Vagina (tissue), 2 donors: ENCODE measurements around the gene EIF3B. TPM values are rescaled to one million over a fixed set of nuclear protein-coding genes. Genes with fewer than 3 reads are reported as not detected.

Source experiments
- DNase-seq, 2 donors: peaks; one replicate each; pipeline ENCODE4 v3.0.0-alpha.2; 2017; ENCODE audit errors: extremely low spot score in 2 of 2
- H3K27ac ChIP-seq: fragments of 200-600 bp; sonication (generic); one replicate; pipeline ENCODE4 v1.5.1; 2019
- H3K27me3 ChIP-seq: fragments of 200-600 bp; sonication (generic); one replicate; pipeline ENCODE4 v1.5.1; 2019
- H3K36me3 ChIP-seq, 2 donors: fragments of 200-600 bp; sonication (generic); one replicate each; pipeline ENCODE4 v1.5.1; 2017 to 2019
- H3K4me1 ChIP-seq: fragments of 200-600 bp; sonication (generic); one replicate; pipeline ENCODE4 v1.5.1; 2019
- H3K4me3 ChIP-seq, 2 donors: fragments of 200-600 bp; sonication (generic); 1 replicate in 1 of 2; 2 replicates in 1 of 2; pipeline ENCODE4 v1.5.1; 2016 to 2019
- H3K9me3 ChIP-seq: fragments of 200-600 bp; sonication (generic); one replicate; pipeline ENCODE4 v1.5.1; 2019
- CTCF ChIP-seq, 3 experiments: fragments of 450-650 bp in 2 of 3; fragments of 200-600 bp in 1 of 3; sonication (generic) in 1 of 3; IDR thresholded peaks; one replicate each; pipeline ENCODE4 v1.5.1; 2017 to 2019; ENCODE audit warnings: antibody characterized with exemption in 3 of 3, mild to moderate bottlenecking in 2 of 3, moderate library complexity in 2 of 3
- POLR2A ChIP-seq, 2 donors: fragments of 450-650 bp; IDR thresholded peaks; one replicate each; pipeline ENCODE4 v1.6.1; 2017; ENCODE audit warnings: antibody characterized with exemption in 2 of 2, mild to moderate bottlenecking in 2 of 2, moderate library complexity in 2 of 2
- POLR2AphosphoS5 ChIP-seq, 2 donors: sonication (generic); formaldehyde crosslinking; IDR thresholded peaks; one replicate each; pipeline ENCODE4 v1.9.0; 2017; ENCODE audit warnings: antibody characterized with exemption in 2 of 2, mild to moderate bottlenecking in 2 of 2, low read depth in 1 of 2; ENCODE audit not compliant: insufficient read depth in 1 of 2
- intact Hi-C: fragments of 100-400 bp; cut with DNase I; formaldehyde crosslinking; loops from one replicate; pipeline ENCODE4 v1.15.1; 2023
- total RNA-seq: library from RNA; depleted of rRNA; stranded (reverse); fragments of >200 nt; gene quantifications from one replicate; pipeline ENCODE4 v1.2.3, GENCODE V29; 2016

EIF3B gene
- total RNA-seq, 1 donor from 2014 or later, result 90.8 TPM

GRCh38 chr7:2394566-2395082 is 40.0 kb downstream of the EIF3B start:
- H3K4me1 ChIP-seq, result peaks cover 11% of the 10 kb centered on the region
- no peaks in the 10 kb centered on the region for H3K27me3 ChIP-seq
- H3K27ac ChIP-seq, result no peak overlapping the region
- H3K4me3 ChIP-seq, result no peak overlapping the region
- H3K9me3 ChIP-seq, result no peaks in the 10 kb centered on the region
- intact Hi-C loops, result no loop called here
- no peak for DNase-seq
- no peaks in the 10 kb centered on the region for H3K36me3 ChIP-seq
- no peak for TF ChIP-seq POLR2A (IDR thresholded peaks at IDR 0.05)
- TF ChIP-seq POLR2AphosphoS5 (IDR thresholded peaks at IDR 0.05; ENCODE audit: insufficient read depth in 1 of 2, low read depth in 1 of 2), result no peak

- TF ChIP-seq POLR2AphosphoS5 (IDR thresholded peaks at IDR 0.05; ENCODE audit: insufficient read depth in 1 of 2, low read depth in 1 of 2), result no peak
- TF ChIP-seq POLR2A (IDR thresholded peaks at IDR 0.05), result no peak
- TF ChIP-seq CTCF (IDR thresholded peaks at IDR 0.05), result no peak
- no peaks in the 10 kb centered on the region for H3K9me3 ChIP-seq
- no peak overlapping the region for H3K4me3 ChIP-seq
- peaks cover 18% of the 10 kb centered on the region for H3K4me1 ChIP-seq
- intact Hi-C loops, result no loop called here
- no peak overlapping the region for H3K27ac ChIP-seq
- no peaks in the 10 kb centered on the region for H3K36me3 ChIP-seq
- no peaks in the 10 kb centered on the region for H3K27me3 ChIP-seq
- no peak for DNase-seq
Observed at GRCh38 chr7:2398506-2398905, 43.9 kb downstream of the EIF3B start.

- intact Hi-C loops, result no loop called here
- Histone ChIP-seq H3K9me3 (no peaks in the 10 kb centered on the region), H3K4me1 (peaks cover 31% of the 10 kb centered on the region), H3K27me3 (no peaks in the 10 kb centered on the region), H3K36me3 (no peaks in the 10 kb centered on the region), H3K4me3 (no peak overlapping the region), H3K27ac (peak overlapping the region; percentile 60)
- DNase-seq, result peak in 1 of 2 donors; percentile 86
- TF ChIP-seq CTCF (IDR thresholded peaks at IDR 0.05) (no peak), POLR2AphosphoS5 (IDR thresholded peaks at IDR 0.05; ENCODE audit: insufficient read depth in 1 of 2, low read depth in 1 of 2) (peak; percentile 40 to 73)
Observed at GRCh38 chr7:2399848-2400587, 45.4 kb downstream of the EIF3B start.

GRCh38 chr7:2402687-2403013 is 48.0 kb downstream of the EIF3B start:
- intact Hi-C loops, result no loop called here

GRCh38 chr7:2403014-2403717 is 48.5 kb downstream of the EIF3B start, which contains the start of gene CHST12:
Gene CHST12 (plus strand): TSS chr7:2403611. CDS start chr7:2432640, 29,029 bp downstream.
- H3K4me1 ChIP-seq, result peaks cover 54% of the 10 kb centered on the region

More at GRCh38 chr7:2402687-2403013, 48.0 kb downstream of the EIF3B start:
- H3K4me3 ChIP-seq, result peak overlapping the region; percentile 77 to 92
- H3K27ac ChIP-seq, result peak overlapping the region; percentile 56
- no peak for DNase-seq
- no peaks in the 10 kb centered on the region for H3K36me3 ChIP-seq
- H3K9me3 ChIP-seq, result no peaks in the 10 kb centered on the region
- no peaks in the 10 kb centered on the region for H3K27me3 ChIP-seq
- TF ChIP-seq POLR2A (IDR thresholded peaks at IDR 0.05), result no peak
- no peak for TF ChIP-seq POLR2AphosphoS5 (IDR thresholded peaks at IDR 0.05; ENCODE audit: insufficient read depth in 1 of 2, low read depth in 1 of 2)
- H3K4me1 ChIP-seq, result peaks cover 49% of the 10 kb centered on the region

More at GRCh38 chr7:2403014-2403717, 48.5 kb downstream of the EIF3B start, which contains the start of gene CHST12:
- peak in 1 of 2 donors; percentile 93 for DNase-seq
- Histone ChIP-seq H3K4me3 (peak within 1 kb of the TSS; percentile 77 to 92), H3K27ac (peak within 1 kb of the TSS; percentile 74), H3K9me3 (no peaks in the 10 kb centered on the region), H3K36me3 (no peaks in the 10 kb centered on the region), H3K27me3 (no peaks in the 10 kb centered on the region)
- TF ChIP-seq CTCF (IDR thresholded peaks at IDR 0.05) (no peak), POLR2A (IDR thresholded peaks at IDR 0.05) (peak in 1 of 2 donors; percentile 45), POLR2AphosphoS5 (IDR thresholded peaks at IDR 0.05; ENCODE audit: insufficient read depth in 1 of 2, low read depth in 1 of 2) (peak in 1 of 2 donors; percentile 62)
- intact Hi-C loops, result no loop called here
